IMR-90 (cell line): ENCODE data around the gene FLCN. TPM values are rescaled to one million over a fixed set of nuclear protein-coding genes. Genes with fewer than 3 reads are reported as not detected.

Experiments
- ATAC-seq: fragments of 200-7000 bp; cut with Tn5 transposase; 2 replicates; pipeline ENCODE4 v1.9.1; 2020; ENCODE audit warnings: low read depth, mild to moderate bottlenecking, moderate library complexity
- BruUV-seq: library from RNA; stranded (reverse); fragments of 400-500 nt; replicated peaks from 2 replicates; lab custom pipeline; 2021; lab: Mats Ljungman, UMichigan
- CTCF ChIA-PET: fragments of 300-600 bp; formaldehyde crosslinking; extraction: SDS; loops from one replicate; lab custom pipeline; 2021; ENCODE audit warnings: antibody characterized with exemption; lab: Yijun Ruan, JAX
- POLR2A ChIA-PET: fragments of 300-600 bp; sonication (Branson Sonifier 250); formaldehyde crosslinking; loops from one replicate; lab custom pipeline; 2022; ENCODE audit warnings: antibody characterized with exemption; ENCODE audit not compliant: unreplicated experiment; lab: Charles Lee
- DNase-seq: peaks from one replicate; pipeline ENCODE4 v3.0.0; 2013
- H2AFZ ChIP-seq: replicated peaks from 2 replicates; pipeline ENCODE3; 2013; ENCODE audit warnings: low read length, mild to moderate bottlenecking; ENCODE audit not compliant: poor library complexity
- H2AK5ac ChIP-seq: 2 replicates; pipeline ENCODE4 v1.6.1; 2013; ENCODE audit warnings: low read depth, low read length, inconsistent platforms
- H2AK9ac ChIP-seq: replicated peaks from 2 replicates; pipeline ENCODE3; 2013; ENCODE audit warnings: mild to moderate bottlenecking, low read depth, low read length, moderate library complexity; ENCODE audit not compliant: poor library complexity
- H2BK120ac ChIP-seq: 2 replicates; pipeline ENCODE4 v1.6.1; 2013; ENCODE audit warnings: low read depth, low read length, inconsistent platforms
- H2BK15ac ChIP-seq: 3 replicates; pipeline ENCODE4 v1.6.1; 2013; ENCODE audit warnings: low read depth, low read length, inconsistent platforms
- H2BK20ac ChIP-seq: 2 replicates; pipeline ENCODE4 v1.6.1; 2013; ENCODE audit warnings: low read depth, mild to moderate bottlenecking, inconsistent platforms, low read length, moderate library complexity
- H2BK5ac ChIP-seq: 2 replicates; pipeline ENCODE4 v1.6.1; 2013; ENCODE audit warnings: mild to moderate bottlenecking, low read depth, low read length, inconsistent platforms; ENCODE audit not compliant: poor library complexity, severe bottlenecking
- H3K14ac ChIP-seq: replicated peaks from 2 replicates; pipeline ENCODE4 v1.6.1; 2013; ENCODE audit warnings: low read depth, low read length, inconsistent platforms
- H3K18ac ChIP-seq: 2 replicates; pipeline ENCODE4 v1.6.1; 2013; ENCODE audit warnings: low read depth, low read length, control low read depth
- H3K23ac ChIP-seq: 2 replicates; pipeline ENCODE4 v1.6.1; 2013; ENCODE audit warnings: low read depth, low read length, inconsistent platforms
- H3K27ac ChIP-seq: 2 replicates; pipeline ENCODE4 v1.5.1; 2013; ENCODE audit warnings: mild to moderate bottlenecking, control low read depth, low read length; ENCODE audit not compliant: insufficient read depth
- H3K27me3 ChIP-seq: 2 replicates; pipeline ENCODE4 v1.6.1; 2013; ENCODE audit warnings: low read length; ENCODE audit not compliant: control insufficient read depth, insufficient read depth
- H3K36me3 ChIP-seq: 2 replicates; pipeline ENCODE4 v1.6.1; 2013; ENCODE audit warnings: low read length, mixed read lengths; ENCODE audit not compliant: control insufficient read depth, insufficient read depth
- H3K4ac ChIP-seq: 2 replicates; pipeline ENCODE4 v1.6.1; 2013; ENCODE audit warnings: low read depth, low read length, inconsistent platforms
- H3K4me1 ChIP-seq: 2 replicates; pipeline ENCODE4 v1.6.1; 2013; ENCODE audit warnings: low read length, mixed read lengths; ENCODE audit not compliant: control insufficient read depth, insufficient read depth
- H3K4me2 ChIP-seq: 2 replicates; pipeline ENCODE4 v1.6.1; 2013; ENCODE audit warnings: low read depth, mild to moderate bottlenecking, control low read depth, low read length, moderate library complexity
- H3K4me3 ChIP-seq: 2 replicates; pipeline ENCODE4 v1.5.1; 2013; ENCODE audit warnings: low read depth, mild to moderate bottlenecking, control low read depth, low read length, moderate library complexity; ENCODE audit not compliant: insufficient read depth
- H3K56ac ChIP-seq: 2 replicates; pipeline ENCODE4 v1.6.1; 2013; ENCODE audit warnings: low read length, inconsistent platforms; ENCODE audit not compliant: insufficient read depth; ENCODE audit errors: extremely low read depth
- H3K79me1 ChIP-seq, 2 experiments: 2 replicates each; pipeline ENCODE4 v1.6.1; 2013; ENCODE audit warnings: low read length in 2 of 2, inconsistent platforms in 1 of 2, low read depth in 1 of 2
- H3K9ac ChIP-seq: 2 replicates; pipeline ENCODE4 v1.6.1; 2013; ENCODE audit warnings: low read depth, low read length, control low read depth
- H3K9me1 ChIP-seq: 2 replicates; pipeline ENCODE4 v1.6.1; 2013; ENCODE audit warnings: low read length, inconsistent platforms; ENCODE audit not compliant: insufficient read depth
- H3K9me3 ChIP-seq: 2 replicates; pipeline ENCODE4 v1.6.1; 2013; ENCODE audit warnings: low read length; ENCODE audit not compliant: control insufficient read depth, insufficient read depth
- H4K20me1 ChIP-seq: 2 replicates; pipeline ENCODE4 v1.6.1; 2013; ENCODE audit warnings: low read length, inconsistent platforms; ENCODE audit not compliant: insufficient read depth
- H4K5ac ChIP-seq: 2 replicates; pipeline ENCODE4 v1.6.1; 2013; ENCODE audit warnings: mild to moderate bottlenecking, low read depth, low read length, control low read depth
- H4K8ac ChIP-seq, 2 experiments: 2 replicates each; pipeline ENCODE4 v1.6.1; 2013; ENCODE audit warnings: low read depth in 2 of 2, low read length in 2 of 2, control low read depth in 1 of 2, inconsistent platforms in 1 of 2
- H4K91ac ChIP-seq: 2 replicates; pipeline ENCODE4 v1.6.1; 2013; ENCODE audit warnings: low read depth, low read length, inconsistent platforms; ENCODE audit not compliant: insufficient read depth
- ELK1 ChIP-seq: fragments of 150-350 bp; IDR thresholded peaks from 2 replicates; pipeline ENCODE4 v1.6.1; 2016; ENCODE audit warnings: low read depth, mild to moderate bottlenecking, low read length, moderate library complexity, borderline replicate concordance
- FOS ChIP-seq: fragments of 150-350 bp; IDR thresholded peaks from 2 replicates; pipeline ENCODE4 v1.6.1; 2016; ENCODE audit warnings: low read depth, low read length
- MAFK ChIP-seq: IDR thresholded peaks from 2 replicates; pipeline ENCODE4 v1.6.1; 2012; ENCODE audit warnings: low read depth, low read length, improper control_type of control experiment
- NFE2L2 ChIP-seq: fragments of 150-350 bp; IDR thresholded peaks from 2 replicates; pipeline ENCODE4 v1.6.1; 2016; ENCODE audit warnings: low read depth, mild to moderate bottlenecking, low read length
- SMC3 ChIP-seq: fragments of 150-350 bp; IDR thresholded peaks from 2 replicates; pipeline ENCODE4 v1.6.1; 2016; ENCODE audit warnings: low read depth, mild to moderate bottlenecking, antibody characterized with exemption, low read length, moderate library complexity
- whole genome bisulfite sequencing, 2 experiments: methylation state at CpG; one replicate each; pipeline versions ENCODE4 v1.1.5 to v1.1.7; 2013; ENCODE audit warnings: missing lambda C conversion rate in 2 of 2; ENCODE audit not compliant: insufficient read length in 1 of 2; ENCODE audit errors: extremely low coverage in 2 of 2; 5-methylcytosine and 5-hydroxymethylcytosine counted together
- dilution Hi-C: fragments of 300-500 bp; cut with HindIII; formaldehyde crosslinking; loops from one replicate; pipeline ENCODE4 v1.14.3; 2018; ENCODE audit warnings: low sequenced_read_pairs; ENCODE audit not compliant: unreplicated experiment
- in situ Hi-C: fragments of 300-500 bp; cut with MboI; formaldehyde crosslinking; loops from 3 replicates; pipeline ENCODE4 v1.14.3; 2019; ENCODE audit warnings: low sequenced_read_pairs, inconsistent platforms, mixed read lengths
- intact Hi-C: fragments of 100-400 bp; cut with micrococcal nuclease; formaldehyde crosslinking; loops from 2 replicates; pipeline ENCODE4 v1.10.0; 2022
- polyA plus RNA-seq, 3 experiments: library from polyadenylated mRNA; depleted of rRNA; stranded (reverse); fragments of >200 nt; gene quantifications; 2 replicates each; pipeline ENCODE4 v1.2.3, GENCODE V29; 2012; ENCODE audit warnings: low replicate concordance in 1 of 3
- total RNA-seq: library from RNA; depleted of rRNA; stranded (reverse); fragments of >200 nt; gene quantifications from 2 replicates; pipeline ENCODE4 v1.2.3, GENCODE V29; 2012

The FLCN gene
- total and polyA plus RNA-seq, 2 of the 4 experiments (the other 2 are of a cell fraction), result 16.8 to 24.8 TPM

- no CpG with 5 or more reads among the region's 2 CpGs for WGBS, 2 experiments
- Histone ChIP-seq H2AFZ (no peak overlapping the region), H2AK9ac (no peak overlapping the region), H3K14ac (no peak overlapping the region), H3K4me3 (no peak overlapping the region), H3K4me1 (no peaks in the 10 kb centered on the region), H2BK15ac (no peak overlapping the region), H2BK5ac (no peak overlapping the region), H3K56ac (no peak overlapping the region; the same call in 1 of the 2 replicates), H2AK5ac (no peak overlapping the region), H4K20me1 (no peaks in the 10 kb centered on the region), H3K79me1 (peaks cover 0 to 15% of the 10 kb centered on the region in 2 experiments; a peak in 2 of 4 replicates), H3K36me3 (peaks cover 77% of the 10 kb centered on the region), H2BK120ac (no peak overlapping the region), H4K91ac (no peak overlapping the region), H3K27me3 (no peaks in the 10 kb centered on the region), H3K27ac (no peak overlapping the region), H3K18ac (no peak overlapping the region), H3K9me3 (no peaks in the 10 kb centered on the region), H3K23ac (no peak overlapping the region), H3K9ac (no peak overlapping the region), H3K9me1 (peaks cover 6% of the 10 kb centered on the region), H4K8ac (no peak overlapping the region), H3K4me2 (no peak overlapping the region), H3K4ac (no peak overlapping the region), H2BK20ac (no peak overlapping the region), H4K5ac (no peak overlapping the region)
- ChIA-PET CTCF (no interaction called here), POLR2A (no interaction called here)
- ATAC-seq (no peak), DNase-seq (peak; percentile 31)
- intact Hi-C loops, result no loop called here
- in situ Hi-C loops, result no loop called here
- BruUV-seq, result no TSS peak
- no peak for TF ChIP-seq ELK1
- no peak for TF ChIP-seq FOS
- no peak for TF ChIP-seq SMC3
- TF ChIP-seq NFE2L2, result no peak
- TF ChIP-seq MAFK, result no peak
- dilution Hi-C loops, result no loop called here
These were observed 57.6 kb downstream of the FLCN start for GRCh38 chr17:17179371-17179827.
